ENCODE results near the gene SCGB1A1. TPM values are rescaled to one million over a fixed set of nuclear protein-coding genes. Genes with fewer than 3 reads are reported as not detected.

SCGB1A1 gene
- total and polyA plus RNA-seq, 8 donors = 0.94 to 4.3 TPM; not detected in 6

DNA sequence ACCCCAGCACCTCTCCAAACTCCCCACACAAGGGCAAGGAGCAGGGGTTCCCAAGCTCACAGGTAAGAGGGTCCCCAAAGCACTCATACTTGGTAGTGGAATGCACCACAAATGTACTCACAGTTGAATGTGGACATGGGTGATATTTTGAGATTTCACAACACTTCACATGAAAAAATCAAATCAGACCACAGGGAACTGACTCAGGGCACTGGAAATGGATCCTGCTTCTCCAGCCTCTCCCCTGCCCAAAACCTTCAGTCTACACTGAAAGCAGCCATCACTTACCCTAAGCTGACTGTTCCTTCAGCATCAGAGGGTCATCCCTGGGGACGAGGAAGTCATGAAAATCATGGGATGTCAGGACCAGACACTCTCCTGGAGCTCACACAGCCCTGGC, 40.2 kb downstream of the SCGB1A1 start:
- Histone ChIP-seq H3K9me3 (no peaks in the 10 kb centered on the region), H3K36me3 (no peaks in the 10 kb centered on the region), H3K27me3 (no peaks in the 10 kb centered on the region), H3K4me1 (no peaks in the 10 kb centered on the region), H3K4me3 (no peak overlapping the region), H3K27ac (no peak overlapping the region)
- ATAC-seq (peak in 1 of 4 donors; percentile 39), DNase-seq (no peak), FAIRE-seq (no peak)
- intact Hi-C loops (cut with DNase I) = no loop called here
- TF ChIP-seq, protein P1, sequence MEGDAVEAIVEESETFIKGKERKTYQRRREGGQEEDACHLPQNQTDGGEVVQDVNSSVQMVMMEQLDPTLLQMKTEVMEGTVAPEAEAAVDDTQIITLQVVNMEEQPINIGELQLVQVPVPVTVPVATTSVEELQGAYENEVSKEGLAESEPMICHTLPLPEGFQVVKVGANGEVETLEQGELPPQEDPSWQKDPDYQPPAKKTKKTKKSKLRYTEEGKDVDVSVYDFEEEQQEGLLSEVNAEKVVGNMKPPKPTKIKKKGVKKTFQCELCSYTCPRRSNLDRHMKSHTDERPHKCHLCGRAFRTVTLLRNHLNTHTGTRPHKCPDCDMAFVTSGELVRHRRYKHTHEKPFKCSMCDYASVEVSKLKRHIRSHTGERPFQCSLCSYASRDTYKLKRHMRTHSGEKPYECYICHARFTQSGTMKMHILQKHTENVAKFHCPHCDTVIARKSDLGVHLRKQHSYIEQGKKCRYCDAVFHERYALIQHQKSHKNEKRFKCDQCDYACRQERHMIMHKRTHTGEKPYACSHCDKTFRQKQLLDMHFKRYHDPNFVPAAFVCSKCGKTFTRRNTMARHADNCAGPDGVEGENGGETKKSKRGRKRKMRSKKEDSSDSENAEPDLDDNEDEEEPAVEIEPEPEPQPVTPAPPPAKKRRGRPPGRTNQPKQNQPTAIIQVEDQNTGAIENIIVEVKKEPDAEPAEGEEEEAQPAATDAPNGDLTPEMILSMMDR (IDR thresholded peaks at IDR 0.05) = no peak
- WGBS, 2 donors = 62 to 88% methylated on average over 1 of the region's 1 CpG

DNA sequence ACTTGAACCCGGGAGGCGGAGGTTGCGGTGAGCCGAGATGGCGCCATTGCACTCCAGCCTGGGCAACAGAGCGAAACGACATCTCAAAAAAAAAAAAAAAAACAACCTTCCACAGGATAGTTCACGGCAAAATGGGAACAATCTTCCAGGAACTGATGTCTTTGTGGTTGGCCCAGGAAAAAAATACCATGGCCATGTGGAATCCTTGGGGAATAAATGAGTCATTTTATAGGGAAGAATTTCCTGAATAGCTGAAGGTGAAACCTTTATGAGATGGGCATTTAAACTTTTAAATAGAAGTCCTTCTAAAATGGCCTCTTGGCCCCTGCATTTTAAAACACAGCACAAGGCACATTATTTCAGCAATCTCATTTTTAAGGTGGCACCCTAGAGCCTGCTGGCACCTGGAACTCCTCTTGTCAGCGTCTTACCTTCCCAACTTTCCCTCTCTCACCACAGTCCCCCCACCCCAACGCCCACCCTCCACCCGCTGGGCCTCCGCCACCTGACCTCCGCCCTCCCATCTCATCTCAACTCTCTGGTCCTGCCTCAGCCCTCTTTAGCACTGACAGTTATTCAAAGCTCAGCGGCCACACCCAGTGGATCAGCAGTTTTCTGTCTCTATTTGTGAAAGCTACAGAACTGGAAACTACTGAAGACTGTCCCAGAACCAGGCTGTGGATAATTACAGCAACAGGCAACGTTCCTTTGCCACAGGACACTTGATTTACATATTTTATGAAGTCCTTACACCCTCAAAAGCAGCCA, 43.1 kb downstream of the SCGB1A1 start:
- TF ChIP-seq, protein P1 (IDR thresholded peaks at IDR 0.05) = no peak
- FAIRE-seq = no peak

DNA sequence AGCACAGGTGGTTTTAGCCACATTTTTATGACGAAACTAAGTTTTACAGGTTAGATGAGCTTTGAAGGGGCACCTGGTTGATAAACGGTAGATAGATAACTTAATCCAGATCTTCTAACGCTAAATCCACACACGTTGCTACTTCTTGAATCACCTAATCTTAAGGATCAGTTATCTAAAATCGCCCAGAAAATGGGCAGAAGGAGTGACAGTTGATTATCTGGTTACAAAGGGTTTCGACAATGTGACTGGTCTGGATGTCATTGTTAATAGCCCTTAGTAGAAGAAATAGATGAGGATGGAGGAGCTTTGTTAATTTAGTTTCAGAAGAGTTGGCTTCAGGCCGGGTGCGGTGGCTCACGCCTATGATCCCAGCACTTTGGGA, 43.7 kb downstream of the SCGB1A1 start:
- TF ChIP-seq, protein P1 (IDR thresholded peaks at IDR 0.05) = no peak
- no peak for FAIRE-seq
- no peak for ATAC-seq
- no peak for DNase-seq
- Histone ChIP-seq H3K9me3 (no peaks in the 10 kb centered on the region), H3K4me1 (no peaks in the 10 kb centered on the region), H3K4me3 (no peak overlapping the region), H3K36me3 (no peaks in the 10 kb centered on the region), H3K27me3 (no peaks in the 10 kb centered on the region), H3K27ac (no peak overlapping the region)
- WGBS, 2 donors = 66 to 80% methylated on average over 9 of the region's 9 CpGs
- intact Hi-C loops (cut with DNase I) = no loop called here

More for the DNA sequence above, 43.1 kb downstream of the SCGB1A1 start:
- DNase-seq (no peak), ATAC-seq (no peak)
- Histone ChIP-seq H3K27ac (no peak overlapping the region), H3K27me3 (no peaks in the 10 kb centered on the region), H3K36me3 (no peaks in the 10 kb centered on the region), H3K9me3 (no peaks in the 10 kb centered on the region), H3K4me1 (no peaks in the 10 kb centered on the region), H3K4me3 (no peak overlapping the region)
- intact Hi-C loops (cut with DNase I) = no loop called here
- WGBS, 2 donors = 73 to 82% methylated on average over 15 of the region's 15 CpGs

DNA sequence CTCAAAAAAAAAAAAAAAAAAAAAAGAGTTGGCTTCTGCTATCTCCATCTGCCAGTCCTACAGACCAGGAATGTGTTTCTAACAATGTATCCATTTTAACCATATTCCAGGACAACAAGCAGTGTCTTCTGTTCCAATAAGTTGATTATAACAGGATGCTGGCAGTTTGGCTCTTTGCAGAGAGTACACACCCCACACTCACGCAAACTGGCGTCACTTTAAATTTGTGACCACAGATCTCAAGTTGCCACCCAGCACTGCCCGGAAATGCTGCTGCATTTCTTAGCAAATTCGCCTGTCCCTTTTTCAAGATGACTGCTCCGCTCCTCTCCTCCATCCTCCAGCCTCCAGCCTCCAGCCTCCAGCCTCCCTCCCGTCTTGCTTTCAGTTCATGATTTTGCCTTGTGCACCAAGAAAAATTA, 44.3 kb downstream of the SCGB1A1 start:
- intact Hi-C loops (cut with DNase I) = no loop called here
- DNase-seq (no peak), ATAC-seq (no peak), FAIRE-seq (no peak)
- WGBS, 2 donors = 74% methylated on average over 6 of the region's 6 CpGs
- Histone ChIP-seq H3K4me1 (no peaks in the 10 kb centered on the region), H3K4me3 (no peak overlapping the region), H3K27ac (no peak overlapping the region), H3K9me3 (no peaks in the 10 kb centered on the region), H3K27me3 (no peaks in the 10 kb centered on the region), H3K36me3 (no peaks in the 10 kb centered on the region)
- TF ChIP-seq, protein P1 (IDR thresholded peaks at IDR 0.05) = no peak

DNA sequence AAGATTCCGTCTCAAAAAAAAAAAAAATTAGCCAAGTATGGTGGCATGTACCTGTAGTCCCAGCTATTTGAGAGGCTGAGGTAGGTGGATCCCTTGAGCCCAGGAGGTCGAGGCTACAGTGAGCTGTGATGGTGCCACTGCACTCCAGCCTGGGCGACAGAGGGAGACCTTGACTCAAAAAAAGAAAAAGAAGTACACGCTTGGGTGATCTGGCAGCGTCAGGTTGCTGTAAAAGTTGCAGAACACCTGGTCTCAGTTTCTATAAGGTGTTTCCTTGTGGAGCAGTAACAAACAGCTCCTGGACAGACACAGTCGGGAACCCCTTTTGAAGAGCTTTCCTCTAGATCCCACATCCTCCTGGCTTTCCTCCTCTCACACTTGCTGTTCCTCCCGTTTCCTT, 45.8 kb downstream of the SCGB1A1 start:
- DNase-seq = no peak
- Histone ChIP-seq H3K4me3 (no peak overlapping the region), H3K27me3 (no peaks in the 10 kb centered on the region), H3K4me1 (no peaks in the 10 kb centered on the region), H3K27ac (no peak overlapping the region), H3K36me3 (no peaks in the 10 kb centered on the region), H3K9me3 (no peaks in the 10 kb centered on the region)
- intact Hi-C loops (cut with DNase I) = no loop called here
- ATAC-seq = no peak
- TF ChIP-seq, protein P1 (IDR thresholded peaks at IDR 0.05) = no peak
- WGBS, 2 donors = 38 to 58% methylated on average over 7 of the region's 7 CpGs
- no peak for FAIRE-seq

Measured in pancreas (tissue), 10 donors.